HepG2 (cell line): Measurements from ENCODE around the gene PDE4C. TPM values are rescaled to one million over a fixed set of nuclear protein-coding genes. Genes with fewer than 3 reads are reported as not detected.

ENCODE experiments used
- DZIP1 ChIP-seq: sonication (generic); formaldehyde crosslinking; IDR thresholded peaks from 2 replicates; pipeline ENCODE4 v1.5.0; 2020; ENCODE audit warnings: mild to moderate bottlenecking, missing genetic modification reagents
- EP300 ChIP-seq, 3 experiments: sonication (generic) in 1 of 3; formaldehyde crosslinking in 1 of 3; IDR thresholded peaks; 2 replicates each; pipeline versions ENCODE4 v1.5.1 to v1.6.1; 2011 to 2020; ENCODE audit warnings: low read depth in 2 of 3, low read length in 2 of 3, borderline replicate concordance in 1 of 3, improper control_type of control experiment in 1 of 3, mild to moderate bottlenecking in 1 of 3, missing genetic modification reagents in 1 of 3, moderate library complexity in 1 of 3
- HHEX ChIP-seq: IDR thresholded peaks from 2 replicates; pipeline ENCODE4 v1.6.1; 2016; ENCODE audit warnings: control low read depth
- HNF4A ChIP-seq: sonication (generic); formaldehyde crosslinking; IDR thresholded peaks from 2 replicates; pipeline ENCODE4 v1.4.0; 2020; ENCODE audit warnings: missing genetic modification reagents
- HOXA3 ChIP-seq: sonication (generic); formaldehyde crosslinking; IDR thresholded peaks from 2 replicates; pipeline ENCODE4 v1.5.0; 2020; ENCODE audit warnings: missing genetic modification reagents
- MEIS1 ChIP-seq: sonication (generic); formaldehyde crosslinking; IDR thresholded peaks from 2 replicates; pipeline ENCODE4 v1.9.0; 2021; ENCODE audit warnings: mild to moderate bottlenecking, missing genetic modification reagents, moderate library complexity, borderline replicate concordance
- NCOA1 ChIP-seq: sonication (generic); formaldehyde crosslinking; IDR thresholded peaks from 2 replicates; pipeline ENCODE4 v1.9.0; 2021; ENCODE audit warnings: missing genetic modification reagents
- NFE2 ChIP-seq: sonication (generic); formaldehyde crosslinking; IDR thresholded peaks from 2 replicates; pipeline ENCODE4 v1.4.0; 2020; ENCODE audit warnings: missing genetic modification reagents
- PITX1 ChIP-seq: sonication (generic); formaldehyde crosslinking; IDR thresholded peaks from 2 replicates; pipeline ENCODE4 v1.5.1; 2020; ENCODE audit warnings: mild to moderate bottlenecking, missing genetic modification reagents
- PPARG ChIP-seq: conservative IDR thresholded peaks from 2 replicates; pipeline ENCODE4 v1.6.1; 2016; ENCODE audit warnings: missing biosample characterization, missing genetic modification reagents
- SP1 ChIP-seq, 2 experiments: fragments of 450-650 bp in 1 of 2; sonication (generic) in 1 of 2; formaldehyde crosslinking in 1 of 2; IDR thresholded peaks; 2 replicates each; pipeline versions ENCODE4 v1.4.0 to v1.6.1; 2016 to 2020; ENCODE audit warnings: missing genetic modification reagents in 1 of 2
- ZFY ChIP-seq: sonication (generic); formaldehyde crosslinking; IDR thresholded peaks from 2 replicates; pipeline ENCODE4 v1.4.0; 2020; ENCODE audit warnings: missing genetic modification reagents
- ZMYM2 ChIP-seq: sonication (generic); formaldehyde crosslinking; IDR thresholded peaks from 2 replicates; pipeline ENCODE4 v1.8.0; 2022; ENCODE audit warnings: mild to moderate bottlenecking, missing genetic modification reagents
- ZNF207 ChIP-seq: fragments of 450-650 bp; IDR thresholded peaks from 2 replicates; pipeline ENCODE4 v1.6.1; 2016; ENCODE audit warnings: antibody characterized with exemption, borderline replicate concordance
- ZNF333 ChIP-seq: sonication (generic); formaldehyde crosslinking; IDR thresholded peaks from 2 replicates; pipeline ENCODE4 v1.4.0; 2020; ENCODE audit warnings: mild to moderate bottlenecking, missing genetic modification reagents, borderline replicate concordance
- ZNF556 ChIP-seq: sonication (generic); formaldehyde crosslinking; IDR thresholded peaks from 2 replicates; pipeline ENCODE4 v1.4.0; 2020; ENCODE audit warnings: mild to moderate bottlenecking, missing genetic modification reagents, borderline replicate concordance
- ZSCAN21 ChIP-seq: sonication (generic); formaldehyde crosslinking; IDR thresholded peaks from 2 replicates; pipeline ENCODE4 v1.8.0; 2022; ENCODE audit warnings: mild to moderate bottlenecking, missing genetic modification reagents, moderate library complexity, borderline replicate concordance
- ZSCAN29 ChIP-seq: sonication (generic); formaldehyde crosslinking; conservative IDR thresholded peaks from 2 replicates; pipeline ENCODE4 v1.4.0; 2020; ENCODE audit warnings: mild to moderate bottlenecking, missing genetic modification reagents
- polyA plus RNA-seq, 8 experiments: library from polyadenylated mRNA; depleted of rRNA in 3 of 8; stranded (reverse) in 7 of 8; unstranded in 1 of 8; fragments of >200 nt; fragmentation: Illumina TruSeq in 4 of 8; extraction: Trizol in 4 of 8; gene quantifications; 2 replicates each; pipeline versions ENCODE4 v1.2.1 to v1.2.3, GENCODE V29; 2011 to 2016; ENCODE audit warnings: low read depth in 4 of 8, missing spikeins in 1 of 8, mixed read lengths in 1 of 8; ENCODE audit not compliant: insufficient read depth in 1 of 8
- total RNA-seq, 5 experiments: library from RNA; depleted of rRNA; stranded (reverse); fragments of >200 nt; fragmentation: Illumina TruSeq; extraction: Trizol; gene quantifications; 2 replicates each; pipeline ENCODE4 v1.2.3, GENCODE V29; 2016; ENCODE audit warnings: low read depth in 1 of 5
- TF ChIP-seq, protein P1 (sequence below): sonication (generic); formaldehyde crosslinking; IDR thresholded peaks from 2 replicates; pipeline ENCODE4 v1.8.0; 2022; ENCODE audit warnings: missing genetic modification reagents, low read depth, mild to moderate bottlenecking, borderline replicate concordance
- TF ChIP-seq, protein P2 (sequence below): sonication (generic); formaldehyde crosslinking; IDR thresholded peaks from 2 replicates; pipeline ENCODE4 v1.9.0; 2021; ENCODE audit warnings: missing genetic modification reagents, mild to moderate bottlenecking, borderline replicate concordance
- TF ChIP-seq, protein P3 (sequence below): sonication (generic); formaldehyde crosslinking; IDR thresholded peaks from 2 replicates; pipeline ENCODE4 v1.8.0; 2022; ENCODE audit warnings: mild to moderate bottlenecking, missing genetic modification reagents

Gene PDE4C
- total and polyA plus RNA-seq, 2 of the 13 experiments (the other 11 are each of a cell fraction or from before 2014, with no cell fraction given), result 1.4 to 14.0 TPM

GRCh38 chr19:18221815-18222725 is 4.2 kb downstream of the PDE4C start (continued):
- TF ChIP-seq, protein P1, sequence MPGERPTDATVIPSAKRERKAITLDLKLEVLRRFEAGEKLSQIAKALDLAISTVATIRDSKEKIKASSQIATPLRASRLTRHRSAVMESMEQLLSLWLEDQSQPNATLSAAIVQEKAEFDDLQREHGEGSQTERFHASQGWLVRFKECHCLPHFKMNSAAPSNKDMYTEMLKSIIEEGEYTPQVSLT (CRISPR knock-in tag), result no peak
- TF ChIP-seq ZSCAN21 (CRISPR knock-in tag) (peak; percentile 61; the same call in 1 of the 2 replicates), HOXA3 (CRISPR knock-in tag) (peak; percentile 43; the same call in 1 of the 2 replicates), ZMYM2 (CRISPR knock-in tag) (no peak), EP300 (IDR thresholded peaks at IDR 0.05; ENCODE audit: low read depth in 2 of 2, low read length in 2 of 2) (no peak), EP300 (CRISPR knock-in tag; IDR thresholded peaks at IDR 0.05; ENCODE audit: borderline replicate concordance) (no peak), NFE2 (CRISPR knock-in tag) (no peak), SP1 (IDR thresholded peaks at IDR 0.05) (no peak), SP1 (CRISPR knock-in tag; IDR thresholded peaks at IDR 0.05) (no peak), ZNF333 (CRISPR knock-in tag) (no peak), ZSCAN29 (peak; percentile 86; the same call in 1 of the 2 replicates), HHEX (CRISPR knock-in tag) (no peak), MEIS1 (CRISPR knock-in tag) (peak; percentile 42; the same call in 1 of the 2 replicates), ZFY (peak; percentile 41; the same call in 1 of the 2 replicates), ZNF207 (no peak), ZNF556 (CRISPR knock-in tag) (no peak; the same call in 1 of the 2 replicates), PITX1 (CRISPR knock-in tag) (peak; percentile 60), HNF4A (CRISPR knock-in tag) (peak; percentile 67), PPARG (CRISPR knock-in tag) (0 out of 2 replicates have a peak, but pooled peaks have one; percentile 49), NCOA1 (no peak), DZIP1 (CRISPR knock-in tag) (no peak)
- TF ChIP-seq, protein P2, sequence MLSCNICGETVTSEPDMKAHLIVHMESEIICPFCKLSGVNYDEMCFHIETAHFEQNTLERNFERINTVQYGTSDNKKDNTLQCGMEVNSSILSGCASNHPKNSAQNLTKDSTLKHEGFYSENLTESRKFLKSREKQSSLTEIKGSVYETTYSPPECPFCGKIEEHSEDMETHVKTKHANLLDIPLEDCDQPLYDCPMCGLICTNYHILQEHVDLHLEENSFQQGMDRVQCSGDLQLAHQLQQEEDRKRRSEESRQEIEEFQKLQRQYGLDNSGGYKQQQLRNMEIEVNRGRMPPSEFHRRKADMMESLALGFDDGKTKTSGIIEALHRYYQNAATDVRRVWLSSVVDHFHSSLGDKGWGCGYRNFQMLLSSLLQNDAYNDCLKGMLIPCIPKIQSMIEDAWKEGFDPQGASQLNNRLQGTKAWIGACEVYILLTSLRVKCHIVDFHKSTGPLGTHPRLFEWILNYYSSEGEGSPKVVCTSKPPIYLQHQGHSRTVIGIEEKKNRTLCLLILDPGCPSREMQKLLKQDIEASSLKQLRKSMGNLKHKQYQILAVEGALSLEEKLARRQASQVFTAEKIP (CRISPR knock-in tag), result no peak
- TF ChIP-seq, protein P3, sequence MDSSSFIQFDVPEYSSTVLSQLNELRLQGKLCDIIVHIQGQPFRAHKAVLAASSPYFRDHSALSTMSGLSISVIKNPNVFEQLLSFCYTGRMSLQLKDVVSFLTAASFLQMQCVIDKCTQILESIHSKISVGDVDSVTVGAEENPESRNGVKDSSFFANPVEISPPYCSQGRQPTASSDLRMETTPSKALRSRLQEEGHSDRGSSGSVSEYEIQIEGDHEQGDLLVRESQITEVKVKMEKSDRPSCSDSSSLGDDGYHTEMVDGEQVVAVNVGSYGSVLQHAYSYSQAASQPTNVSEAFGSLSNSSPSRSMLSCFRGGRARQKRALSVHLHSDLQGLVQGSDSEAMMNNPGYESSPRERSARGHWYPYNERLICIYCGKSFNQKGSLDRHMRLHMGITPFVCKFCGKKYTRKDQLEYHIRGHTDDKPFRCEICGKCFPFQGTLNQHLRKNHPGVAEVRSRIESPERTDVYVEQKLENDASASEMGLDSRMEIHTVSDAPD (CRISPR knock-in tag), result no peak
